ENCODE measurements around the gene RGS9.
"Not testable (repeated sequence)": the region's sequence is repeated elsewhere in the genome, so short reads cannot be mapped to it uniquely, and the experiment has no call there.

RGS9 gene

DNA sequence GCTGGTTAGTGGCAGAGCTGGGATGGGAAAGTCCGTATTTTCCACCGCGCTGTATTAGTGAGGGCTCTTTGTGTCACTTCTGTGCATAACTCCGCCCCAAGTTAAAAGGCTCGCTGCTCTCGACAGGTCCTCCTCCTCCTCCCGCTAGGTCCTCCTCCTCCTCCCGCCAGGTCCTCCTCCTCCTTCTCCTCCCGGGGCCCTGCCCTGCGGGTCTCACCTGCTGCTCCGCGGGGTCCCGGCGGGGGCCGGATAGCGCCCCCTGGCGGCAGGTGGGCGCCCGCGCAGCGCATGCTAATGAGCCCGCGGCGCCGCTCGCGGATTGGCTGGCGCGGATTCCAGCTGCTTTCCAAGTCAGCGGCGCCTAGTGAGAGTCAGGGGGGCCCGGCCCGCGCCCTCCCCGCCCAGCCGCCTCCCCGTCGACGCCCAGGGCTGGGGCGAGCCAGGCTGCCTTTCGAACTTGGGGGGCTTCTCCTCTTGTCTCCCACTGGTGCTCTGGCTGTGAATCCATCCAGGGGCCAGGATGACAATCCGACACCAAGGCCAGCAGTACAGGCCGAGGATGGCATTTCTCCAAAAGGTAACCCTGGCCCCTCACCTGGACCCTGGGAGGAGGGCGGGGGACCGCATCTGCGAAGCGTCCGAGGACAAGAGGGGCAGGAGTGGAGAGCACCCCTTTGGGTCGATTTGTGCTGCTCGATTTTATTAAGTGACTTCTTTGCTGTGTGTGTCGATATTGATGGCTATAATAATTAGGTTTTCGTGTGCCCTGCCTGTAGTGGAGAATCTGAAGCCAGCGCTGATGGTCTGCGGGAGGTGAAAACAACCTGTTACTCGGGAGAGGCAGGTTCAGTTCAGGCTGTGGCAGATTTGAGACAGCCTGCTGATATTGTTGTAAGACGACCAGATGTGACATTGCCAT lies at the start of gene RGS9:
Gene RGS9 (plus strand): TSS at position 350 of the 919 bp plus-strand sequence. CDS start 171 bp downstream, at position 521.
- in situ Hi-C loops (cut with MboI; ENCODE audit: low sequenced_read_pairs) = no loop called here

DNA sequence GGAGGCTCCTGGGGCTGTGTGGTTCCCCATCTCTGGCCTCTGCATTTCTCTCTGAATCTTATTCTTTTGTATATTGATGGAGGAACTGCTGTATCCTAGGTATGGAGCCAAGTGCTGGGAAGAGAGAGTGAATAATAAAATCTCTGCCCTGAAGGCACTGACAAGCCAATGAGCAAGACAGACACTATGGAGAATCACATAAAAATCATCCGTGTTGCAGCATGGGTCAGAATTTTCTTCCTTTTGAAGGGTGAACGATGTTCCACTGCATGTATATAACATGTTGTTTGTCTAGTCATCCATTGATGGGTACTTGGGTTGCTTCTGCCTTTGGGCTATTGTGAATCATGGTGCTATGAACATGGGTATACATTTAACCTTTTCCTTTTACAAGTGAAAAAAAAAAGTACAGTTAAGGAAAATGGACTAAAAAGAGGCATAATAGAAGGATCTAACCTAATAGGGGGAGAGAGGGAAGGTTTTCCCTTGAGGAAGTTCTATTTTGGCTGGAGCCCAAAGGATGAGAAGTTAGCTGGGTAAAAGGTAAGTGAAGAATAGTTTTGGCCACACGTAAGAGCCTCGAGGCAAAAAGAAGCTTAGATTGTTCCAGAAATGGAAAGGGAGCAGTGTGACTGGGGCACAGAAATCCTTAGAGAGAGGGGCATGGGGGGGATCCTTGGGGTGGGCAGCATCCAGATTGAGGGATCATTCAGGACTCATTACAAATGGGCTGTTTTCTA lies 48.4 kb upstream of the RGS9 start:
- in situ Hi-C loops (cut with MboI; ENCODE audit: low sequenced_read_pairs) = no loop called here

- in situ Hi-C loops (cut with MboI; ENCODE audit: low sequenced_read_pairs) = no loop called here
These were observed 44.9 kb upstream of the RGS9 start for GRCh38 chr17:65092262-65092661.

- in situ Hi-C loops (cut with MboI; ENCODE audit: low sequenced_read_pairs) = not testable (repeated sequence)
These were observed 44.3 kb upstream of the RGS9 start for GRCh38 chr17:65092721-65093356.

DNA sequence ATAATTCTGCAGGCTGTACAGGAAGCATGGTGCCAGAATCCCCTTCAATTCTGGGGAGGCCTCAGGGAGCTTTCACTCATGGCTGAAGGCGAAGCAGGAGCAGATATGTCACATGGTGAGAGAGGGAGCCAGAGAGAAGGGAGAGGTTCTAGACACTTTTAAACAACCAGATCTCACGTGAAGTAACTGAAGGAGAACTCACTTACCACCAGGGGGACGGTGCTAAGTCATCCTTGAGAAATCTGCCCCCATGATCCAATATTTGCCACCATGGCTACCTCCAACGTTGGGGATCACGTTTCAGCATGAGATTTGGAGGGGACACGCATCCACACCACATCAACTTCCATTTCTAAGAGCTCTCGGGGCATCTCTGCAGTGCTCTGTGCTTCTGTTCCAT lies 43.2 kb upstream of the RGS9 start:
- in situ Hi-C loops (cut with MboI; ENCODE audit: low sequenced_read_pairs) = no loop called here

DNA sequence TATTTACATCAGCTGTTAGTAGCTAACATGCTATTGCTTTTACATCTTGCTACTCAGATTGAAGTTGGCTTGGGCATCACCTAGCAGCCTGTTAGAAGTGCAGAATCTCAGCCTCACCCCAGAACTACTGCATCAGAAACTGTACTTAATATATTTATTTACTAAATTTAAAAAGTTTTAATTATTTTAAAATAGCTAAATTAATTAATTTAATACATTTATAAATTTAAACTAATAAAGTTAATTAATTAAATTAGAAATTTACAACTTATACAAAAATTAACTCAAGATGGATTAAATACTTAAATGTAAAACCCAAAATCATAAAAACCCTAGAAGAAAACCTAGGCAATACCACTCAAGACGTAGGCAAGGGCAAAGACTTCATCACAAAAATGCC lies 41.7 kb upstream of the RGS9 start:
- in situ Hi-C loops (cut with MboI; ENCODE audit: low sequenced_read_pairs) = no loop called here

DNA sequence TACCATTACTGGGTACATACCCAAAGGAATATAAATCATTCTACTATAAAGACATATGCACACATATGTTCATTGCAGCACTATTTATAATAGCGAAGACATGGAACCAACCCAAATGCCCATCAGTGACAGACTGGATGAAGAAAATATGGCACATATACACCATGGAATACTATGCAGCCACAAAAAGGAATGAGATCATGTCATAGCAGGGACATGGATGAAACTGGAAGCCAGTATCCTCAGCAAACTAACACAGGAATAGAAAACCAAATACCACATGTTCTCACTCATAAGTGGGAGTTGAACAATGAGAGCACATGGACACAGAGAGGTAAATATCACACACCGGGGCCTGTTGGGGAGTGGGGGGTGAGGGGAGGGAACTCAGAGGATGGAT lies 40.8 kb upstream of the RGS9 start:
- in situ Hi-C loops (cut with MboI; ENCODE audit: low sequenced_read_pairs) = not testable (repeated sequence)

DNA sequence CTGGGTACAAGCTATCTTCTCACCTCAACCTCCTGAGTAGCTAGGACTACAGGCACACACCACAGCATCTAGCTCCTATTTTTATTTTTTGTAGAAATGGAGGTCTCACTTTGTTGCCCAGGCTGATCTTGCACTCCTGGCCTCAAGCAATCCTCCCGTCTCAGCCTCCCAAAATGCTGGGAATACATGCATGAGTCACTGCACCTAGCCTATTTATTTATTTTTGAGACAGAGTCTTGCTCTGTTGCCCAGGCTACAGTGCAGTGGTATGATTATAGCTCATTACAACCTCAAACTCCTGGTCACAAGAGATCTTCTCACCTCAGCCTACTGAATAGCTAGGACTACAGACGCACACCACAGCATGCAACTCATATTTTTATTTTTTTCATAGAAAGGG lies 40.1 kb upstream of the RGS9 start:
- in situ Hi-C loops (cut with MboI; ENCODE audit: low sequenced_read_pairs) = no loop called here

DNA sequence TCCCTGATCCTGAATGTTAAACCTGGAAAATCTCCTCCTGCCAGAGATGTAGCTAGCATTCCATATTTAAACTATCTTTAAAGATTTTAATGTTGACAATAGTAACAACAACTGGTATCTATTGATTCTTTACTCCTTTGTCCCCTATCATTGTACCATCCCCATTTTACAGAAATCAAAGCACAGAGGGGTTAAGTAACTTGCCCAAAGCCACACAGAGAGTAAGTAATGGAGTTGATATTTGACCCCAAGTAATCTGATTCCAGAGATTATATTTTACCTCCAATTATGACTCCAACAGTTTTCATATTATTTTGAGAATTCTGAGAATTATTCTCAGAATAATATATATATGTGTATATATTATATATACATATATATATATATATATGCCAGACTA lies 37.7 kb upstream of the RGS9 start:
- in situ Hi-C loops (cut with MboI; ENCODE audit: low sequenced_read_pairs) = no loop called here

DNA sequence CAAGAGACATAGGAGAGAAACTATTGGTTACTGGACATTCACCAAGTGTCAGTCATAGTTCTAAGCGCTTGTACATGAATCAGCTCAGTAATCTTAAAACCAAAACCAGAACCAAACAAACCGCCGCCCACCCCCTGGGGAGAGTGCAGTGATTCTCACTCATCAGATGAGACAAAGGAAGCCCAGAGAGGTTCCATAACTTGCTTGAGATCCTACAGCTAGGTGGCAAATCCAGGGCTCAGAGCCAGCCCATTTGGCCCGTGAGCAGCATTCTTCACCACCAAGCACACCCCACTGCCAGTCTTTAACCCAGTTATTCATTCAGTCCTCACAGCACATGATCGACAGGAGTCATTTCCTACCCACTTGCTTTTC lies 37.2 kb upstream of the RGS9 start:
- in situ Hi-C loops (cut with MboI; ENCODE audit: low sequenced_read_pairs) = no loop called here

DNA sequence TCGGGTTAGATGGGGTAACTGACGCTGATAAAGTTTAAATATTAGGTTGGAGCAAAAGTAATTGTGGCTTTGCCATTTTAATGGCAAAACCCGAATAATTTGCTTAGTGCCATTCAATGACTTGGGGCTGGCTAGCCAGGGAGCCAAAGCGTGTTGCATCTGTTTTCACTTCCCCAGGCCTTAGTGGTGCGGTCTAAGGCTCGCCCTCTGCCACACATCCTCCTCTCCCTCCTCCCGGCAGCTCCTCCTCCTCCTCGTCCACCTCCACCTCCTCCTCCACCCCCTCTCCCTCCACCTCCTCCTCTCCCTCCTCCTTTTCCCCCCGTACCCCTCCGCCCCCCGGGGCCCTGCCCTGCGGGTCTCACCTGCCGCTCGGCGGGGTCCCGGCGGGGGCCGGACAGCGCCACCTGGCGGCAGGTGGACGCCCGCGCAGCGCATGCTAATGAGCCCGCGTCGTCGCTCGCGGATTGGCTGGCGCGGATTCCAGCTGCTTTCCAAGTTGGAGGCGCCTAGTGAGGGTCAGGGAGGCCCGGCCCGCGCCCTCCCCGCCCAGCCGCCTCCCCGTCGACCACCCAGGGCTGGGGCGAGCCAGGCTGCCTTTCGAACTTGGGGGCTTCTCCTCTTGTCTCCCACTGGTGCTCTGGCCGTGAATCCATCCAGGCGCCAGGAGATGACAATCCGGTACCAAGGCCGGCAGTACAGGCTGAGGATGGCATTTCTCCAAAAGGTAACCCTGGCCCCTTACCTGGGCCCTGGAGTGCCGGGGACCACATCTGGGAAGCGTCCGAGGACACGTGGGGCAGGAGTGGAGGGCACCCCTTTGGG lies 36.6 kb upstream of the RGS9 start:
- in situ Hi-C loops (cut with MboI; ENCODE audit: low sequenced_read_pairs) = no loop called here

GRCh38 chr17:65101371-65101770 lies 35.8 kb upstream of the RGS9 start:
- in situ Hi-C loops (cut with MboI; ENCODE audit: low sequenced_read_pairs) = no loop called here

DNA sequence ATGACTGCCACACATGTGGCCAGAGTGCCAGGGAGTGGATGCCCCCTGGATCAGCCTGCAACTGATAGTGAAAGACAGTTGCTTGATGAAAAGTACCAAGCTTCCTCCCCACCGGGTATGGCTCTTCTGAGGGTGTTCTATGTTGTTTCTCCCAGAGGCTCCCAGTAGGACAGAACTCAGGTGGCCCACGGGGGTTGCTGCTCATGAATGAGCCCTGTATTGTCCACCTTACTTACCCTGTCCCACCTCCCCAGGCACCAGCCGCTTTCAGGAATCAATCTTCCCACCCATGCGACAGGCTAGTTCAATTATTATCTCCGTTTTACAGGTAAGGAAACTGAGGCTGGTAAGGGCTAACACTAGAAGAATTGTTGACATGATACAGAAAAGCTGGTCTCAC lies 34.9 kb upstream of the RGS9 start:
- in situ Hi-C loops (cut with MboI; ENCODE audit: low sequenced_read_pairs) = no loop called here

GRCh38 chr17:65102788-65103187 lies 34.4 kb upstream of the RGS9 start:
- in situ Hi-C loops (cut with MboI; ENCODE audit: low sequenced_read_pairs) = no loop called here

GRCh38 chr17:65103431-65103830 lies 33.7 kb upstream of the RGS9 start:
- in situ Hi-C loops (cut with MboI; ENCODE audit: low sequenced_read_pairs) = no loop called here

GRCh38 chr17:65103896-65104295 lies 33.3 kb upstream of the RGS9 start:
- in situ Hi-C loops (cut with MboI; ENCODE audit: low sequenced_read_pairs) = no loop called here

DNA sequence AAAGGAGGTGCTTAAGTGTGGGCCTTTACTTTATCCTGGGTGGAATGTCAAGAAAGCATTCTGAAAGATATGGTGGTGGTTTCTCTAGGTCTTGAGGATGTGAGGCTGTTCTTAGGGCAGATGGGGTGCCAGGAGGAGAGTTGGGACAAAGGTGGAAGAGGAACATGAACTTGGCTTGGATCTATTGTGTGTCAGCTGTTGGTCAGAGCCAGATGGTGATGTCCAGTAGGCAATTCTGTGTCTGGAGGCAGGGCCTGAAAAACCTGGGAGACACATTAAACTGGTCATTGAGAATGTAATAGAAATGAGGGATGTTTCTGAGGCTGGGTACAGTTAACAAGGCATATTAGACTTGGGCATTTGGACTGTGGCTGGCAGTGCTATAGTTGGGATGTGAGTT lies 32.6 kb upstream of the RGS9 start:
- in situ Hi-C loops (cut with MboI; ENCODE audit: low sequenced_read_pairs) = no loop called here

DNA sequence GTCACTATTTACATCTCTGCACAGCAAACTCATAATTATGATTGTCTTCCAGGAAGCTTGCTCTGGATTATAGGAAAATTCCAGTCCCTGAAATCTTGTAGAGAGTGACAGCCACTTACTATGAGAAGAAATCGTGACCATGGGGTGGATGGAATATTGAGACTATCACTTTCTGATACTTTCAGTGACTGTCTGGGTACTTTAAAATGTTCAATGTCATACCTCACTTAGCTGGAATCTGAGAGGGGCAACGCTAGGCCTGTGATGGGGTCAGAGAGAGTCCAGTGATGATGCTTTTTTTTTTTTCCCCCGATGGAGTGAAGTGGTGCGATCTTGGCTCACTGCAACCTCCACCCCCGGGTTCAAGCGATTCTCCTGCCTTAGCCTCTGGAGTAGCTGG lies 32.2 kb upstream of the RGS9 start:
- in situ Hi-C loops (cut with MboI; ENCODE audit: low sequenced_read_pairs) = no loop called here

DNA sequence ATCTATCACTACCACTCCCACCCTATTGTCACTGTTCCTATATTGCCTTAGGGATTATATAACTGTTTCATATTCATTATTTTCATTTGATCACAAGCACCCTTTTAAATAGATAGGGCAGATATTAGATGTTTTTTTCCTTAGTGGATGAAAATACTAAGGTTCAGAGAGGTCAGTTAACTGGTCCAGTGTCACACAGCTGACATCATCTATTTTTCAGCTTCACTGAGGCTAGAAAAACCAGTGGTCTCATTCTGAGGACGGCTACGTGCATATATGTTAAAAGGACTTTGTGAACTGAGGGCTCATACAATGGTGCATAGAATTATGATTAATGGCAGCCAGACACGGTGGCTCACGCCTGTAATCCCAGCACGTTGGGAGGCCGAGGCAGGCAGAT lies 29.0 kb upstream of the RGS9 start:
- in situ Hi-C loops (cut with MboI; ENCODE audit: low sequenced_read_pairs) = no loop called here

DNA sequence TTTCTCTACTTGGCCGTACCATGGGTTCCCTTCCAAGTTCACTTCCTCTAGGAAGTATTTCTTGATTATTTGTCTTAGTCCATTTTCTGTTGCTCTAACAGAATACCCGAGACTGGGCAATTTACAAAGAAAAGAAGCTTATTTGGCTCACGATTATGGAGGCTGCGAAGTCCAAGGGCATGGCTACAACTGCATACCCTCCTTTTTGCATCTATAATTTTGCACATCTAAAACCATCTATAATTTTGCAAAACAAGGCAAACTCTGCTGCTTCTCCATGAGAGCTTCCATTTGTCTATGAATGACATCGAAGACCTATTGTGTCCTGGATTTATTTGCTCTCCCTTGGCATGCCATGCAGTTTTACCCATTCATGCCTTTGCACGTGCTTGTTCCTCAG lies 27.6 kb upstream of the RGS9 start:
- in situ Hi-C loops (cut with MboI; ENCODE audit: low sequenced_read_pairs) = no loop called here

All from HL-60/S4 treated with phorbol 12-myristate 13-acetate at 8.2 ng/mL for 4 days and 3 days (cell line).